Measurements from ENCODE around the gene CDC123. TPM values are rescaled to one million over a fixed set of nuclear protein-coding genes. Genes with fewer than 3 reads are reported as not detected.

Gene CDC123
- total and polyA plus RNA-seq, 2 donors from 2014 or later = 47.7 to 50.2 TPM

DNA sequence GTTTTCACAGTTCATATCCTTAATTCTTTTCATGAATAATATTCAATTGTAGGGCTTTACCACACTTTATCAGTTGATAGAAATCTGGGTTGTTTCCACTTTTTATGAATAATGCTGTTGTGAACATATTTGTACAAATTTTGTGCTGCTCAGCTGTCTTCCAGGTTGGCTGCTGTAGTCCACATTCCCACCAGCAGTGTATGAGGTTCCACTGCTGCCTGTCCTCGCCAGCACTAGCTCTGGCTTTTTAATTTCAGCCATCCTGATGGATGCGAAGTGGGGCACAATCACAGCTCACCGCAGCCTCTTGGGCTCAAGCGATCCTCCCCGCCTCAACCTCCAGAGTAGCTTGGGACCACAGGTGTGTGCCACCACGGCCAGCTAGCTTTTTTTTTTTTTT, 33.1 kb upstream of the CDC123 start:
- Histone ChIP-seq H3K9ac (ENCODE audit: low read length in 3 of 3) (no peak overlapping the region), H3K27ac (ENCODE audit: low read depth in 2 of 2, low read length in 2 of 2) (no peak overlapping the region), H3K27me3 (ENCODE audit: control insufficient read depth, insufficient read depth, low read length) (no peaks in the 10 kb centered on the region), H3K4me3 (ENCODE audit: low read length in 3 of 3) (no peak overlapping the region), H3K9me3 (ENCODE audit: control insufficient read depth in 2 of 3, insufficient read depth in 1 of 3, low read length in 3 of 3) (no peaks in the 10 kb centered on the region), H3K36me3 (ENCODE audit: control insufficient read depth in 2 of 3, insufficient read depth in 3 of 3, low read length in 3 of 3) (peaks cover 6 to 20% (median 14%) of the 10 kb centered on the region in 3 donors), H3K4me1 (ENCODE audit: control insufficient read depth in 2 of 3, insufficient read depth in 2 of 3, low read depth in 1 of 3, low read length in 3 of 3) (no peaks in the 10 kb centered on the region)
- intact Hi-C loops (cut with DNase I) = no loop called here
- DNase-seq (no peak), FAIRE-seq (no peak)
- TF ChIP-seq, protein P1, sequence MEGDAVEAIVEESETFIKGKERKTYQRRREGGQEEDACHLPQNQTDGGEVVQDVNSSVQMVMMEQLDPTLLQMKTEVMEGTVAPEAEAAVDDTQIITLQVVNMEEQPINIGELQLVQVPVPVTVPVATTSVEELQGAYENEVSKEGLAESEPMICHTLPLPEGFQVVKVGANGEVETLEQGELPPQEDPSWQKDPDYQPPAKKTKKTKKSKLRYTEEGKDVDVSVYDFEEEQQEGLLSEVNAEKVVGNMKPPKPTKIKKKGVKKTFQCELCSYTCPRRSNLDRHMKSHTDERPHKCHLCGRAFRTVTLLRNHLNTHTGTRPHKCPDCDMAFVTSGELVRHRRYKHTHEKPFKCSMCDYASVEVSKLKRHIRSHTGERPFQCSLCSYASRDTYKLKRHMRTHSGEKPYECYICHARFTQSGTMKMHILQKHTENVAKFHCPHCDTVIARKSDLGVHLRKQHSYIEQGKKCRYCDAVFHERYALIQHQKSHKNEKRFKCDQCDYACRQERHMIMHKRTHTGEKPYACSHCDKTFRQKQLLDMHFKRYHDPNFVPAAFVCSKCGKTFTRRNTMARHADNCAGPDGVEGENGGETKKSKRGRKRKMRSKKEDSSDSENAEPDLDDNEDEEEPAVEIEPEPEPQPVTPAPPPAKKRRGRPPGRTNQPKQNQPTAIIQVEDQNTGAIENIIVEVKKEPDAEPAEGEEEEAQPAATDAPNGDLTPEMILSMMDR (IDR thresholded peaks at IDR 0.05; ENCODE audit: borderline replicate concordance, extremely low read depth, insufficient read depth) = no peak

DNA sequence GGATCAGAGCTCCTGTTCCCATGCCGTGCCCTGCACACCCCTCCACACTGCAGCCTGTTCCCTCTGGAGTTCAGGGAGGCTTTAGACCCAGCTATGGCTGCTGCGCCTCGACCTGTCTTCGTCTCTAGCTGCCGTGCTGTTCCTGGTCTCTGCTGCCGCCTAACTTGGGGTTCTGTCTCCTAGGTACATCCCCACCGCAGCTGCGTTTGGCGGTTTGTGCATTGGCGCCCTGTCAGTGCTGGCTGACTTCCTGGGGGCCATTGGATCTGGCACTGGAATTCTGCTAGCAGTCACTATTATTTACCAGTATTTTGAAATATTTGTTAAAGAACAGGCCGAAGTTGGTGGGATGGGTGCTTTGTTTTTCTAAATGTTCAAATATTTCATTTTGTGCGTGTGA, 31.9 kb upstream of the CDC123 start:
- no peak overlapping the region for H3K27ac ChIP-seq (ENCODE audit: low read depth in 2 of 2, low read length in 2 of 2)
- H3K4me1 ChIP-seq (ENCODE audit: control insufficient read depth in 2 of 3, insufficient read depth in 2 of 3, low read depth in 1 of 3, low read length in 3 of 3) = no peaks in the 10 kb centered on the region
- DNase-seq = no peak
- intact Hi-C loops (cut with DNase I) = no loop called here
- H3K4me3 ChIP-seq (ENCODE audit: low read length in 3 of 3) = no peak overlapping the region
- no peak overlapping the region for H3K9ac ChIP-seq (ENCODE audit: low read length in 3 of 3)
- H3K9me3 ChIP-seq (ENCODE audit: control insufficient read depth in 2 of 3, insufficient read depth in 1 of 3, low read length in 3 of 3) = no peaks in the 10 kb centered on the region
- no peaks in the 10 kb centered on the region for H3K27me3 ChIP-seq (ENCODE audit: control insufficient read depth, insufficient read depth, low read length)
- peaks cover 6 to 20% (median 14%) of the 10 kb centered on the region in 3 donors for H3K36me3 ChIP-seq (ENCODE audit: control insufficient read depth in 2 of 3, insufficient read depth in 3 of 3, low read length in 3 of 3)
- no peak for FAIRE-seq
- TF ChIP-seq, protein P1 (IDR thresholded peaks at IDR 0.05; ENCODE audit: borderline replicate concordance, extremely low read depth, insufficient read depth) = no peak

DNA sequence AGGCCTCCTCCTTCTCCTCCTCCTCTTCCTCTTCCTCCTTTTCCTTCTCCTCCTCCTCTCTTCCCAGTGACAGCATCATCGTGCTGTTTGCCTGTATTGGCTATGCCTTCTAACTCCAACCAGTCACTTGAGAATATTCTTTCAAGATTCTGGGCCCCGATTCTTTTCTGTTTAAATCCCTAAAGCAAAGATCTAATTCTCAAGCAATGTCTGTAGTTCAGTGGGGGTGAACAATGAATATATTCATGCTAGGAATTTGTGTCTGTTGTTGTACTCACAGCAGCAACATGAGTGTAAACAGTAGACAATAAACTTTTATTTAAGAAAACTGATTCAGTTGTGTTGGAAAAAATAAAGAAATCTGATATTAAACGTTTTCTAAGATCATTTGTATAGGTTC, 31.0 kb upstream of the CDC123 start:
- peaks cover 8 to 26% (median 11%) of the 10 kb centered on the region in 3 donors for H3K36me3 ChIP-seq (ENCODE audit: control insufficient read depth in 2 of 3, insufficient read depth in 3 of 3, low read length in 3 of 3)
- TF ChIP-seq, protein P1 (IDR thresholded peaks at IDR 0.05; ENCODE audit: borderline replicate concordance, extremely low read depth, insufficient read depth) = no peak
- no peaks in the 10 kb centered on the region for H3K9me3 ChIP-seq (ENCODE audit: control insufficient read depth in 2 of 3, insufficient read depth in 1 of 3, low read length in 3 of 3)
- H3K27ac ChIP-seq (ENCODE audit: low read depth in 2 of 2, low read length in 2 of 2) = no peak overlapping the region
- no peak overlapping the region for H3K4me3 ChIP-seq (ENCODE audit: low read length in 3 of 3)
- no peak for DNase-seq
- H3K9ac ChIP-seq (ENCODE audit: low read length in 3 of 3) = no peak overlapping the region
- no peak for FAIRE-seq
- H3K4me1 ChIP-seq (ENCODE audit: control insufficient read depth in 2 of 3, insufficient read depth in 2 of 3, low read depth in 1 of 3, low read length in 3 of 3) = no peaks in the 10 kb centered on the region
- intact Hi-C loops (cut with DNase I) = no loop called here
- H3K27me3 ChIP-seq (ENCODE audit: control insufficient read depth, insufficient read depth, low read length) = no peaks in the 10 kb centered on the region
